Retinal pigment epithelial cell (primary cell): ENCODE measurements around the gene TNFRSF19.

ENCODE experiments used
- DNase-seq: peaks from one replicate; pipeline ENCODE4 v3.0.0-alpha.2; 2010; ENCODE audit warnings: low read depth
- H3K4me3 ChIP-seq: 2 replicates; pipeline ENCODE4 v1.5.1; 2011; ENCODE audit warnings: mild to moderate bottlenecking, low read length, control low read depth, moderate library complexity
- TF ChIP-seq, protein P1 (sequence below): conservative IDR thresholded peaks from 2 replicates; pipeline ENCODE4 v1.5.1; 2011; ENCODE audit warnings: low read depth, low read length, control low read depth, inconsistent platforms

TNFRSF19 gene

DNA sequence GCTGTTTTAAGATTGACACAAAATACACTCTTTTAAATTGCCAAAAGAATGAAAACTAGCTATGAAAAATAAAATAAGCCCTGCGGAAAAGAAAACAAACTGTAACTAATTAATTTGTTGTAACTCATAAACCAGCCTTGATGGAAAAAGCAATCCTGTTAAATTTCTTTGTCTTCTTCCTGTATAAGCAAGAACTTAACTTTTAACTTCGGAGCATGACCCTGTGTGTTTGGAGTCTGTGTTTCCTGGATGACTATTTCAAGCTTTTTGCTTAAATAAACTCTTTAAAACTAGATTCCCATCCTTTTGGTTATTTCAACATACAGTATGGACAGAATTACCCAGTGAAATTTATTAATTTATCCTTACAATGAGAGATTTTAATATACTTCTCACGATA is 122.6 kb downstream of the TNFRSF19 start:
- TF ChIP-seq, protein P1, sequence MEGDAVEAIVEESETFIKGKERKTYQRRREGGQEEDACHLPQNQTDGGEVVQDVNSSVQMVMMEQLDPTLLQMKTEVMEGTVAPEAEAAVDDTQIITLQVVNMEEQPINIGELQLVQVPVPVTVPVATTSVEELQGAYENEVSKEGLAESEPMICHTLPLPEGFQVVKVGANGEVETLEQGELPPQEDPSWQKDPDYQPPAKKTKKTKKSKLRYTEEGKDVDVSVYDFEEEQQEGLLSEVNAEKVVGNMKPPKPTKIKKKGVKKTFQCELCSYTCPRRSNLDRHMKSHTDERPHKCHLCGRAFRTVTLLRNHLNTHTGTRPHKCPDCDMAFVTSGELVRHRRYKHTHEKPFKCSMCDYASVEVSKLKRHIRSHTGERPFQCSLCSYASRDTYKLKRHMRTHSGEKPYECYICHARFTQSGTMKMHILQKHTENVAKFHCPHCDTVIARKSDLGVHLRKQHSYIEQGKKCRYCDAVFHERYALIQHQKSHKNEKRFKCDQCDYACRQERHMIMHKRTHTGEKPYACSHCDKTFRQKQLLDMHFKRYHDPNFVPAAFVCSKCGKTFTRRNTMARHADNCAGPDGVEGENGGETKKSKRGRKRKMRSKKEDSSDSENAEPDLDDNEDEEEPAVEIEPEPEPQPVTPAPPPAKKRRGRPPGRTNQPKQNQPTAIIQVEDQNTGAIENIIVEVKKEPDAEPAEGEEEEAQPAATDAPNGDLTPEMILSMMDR: no peak
- no peak for DNase-seq
- no peak overlapping the region for H3K4me3 ChIP-seq

DNA sequence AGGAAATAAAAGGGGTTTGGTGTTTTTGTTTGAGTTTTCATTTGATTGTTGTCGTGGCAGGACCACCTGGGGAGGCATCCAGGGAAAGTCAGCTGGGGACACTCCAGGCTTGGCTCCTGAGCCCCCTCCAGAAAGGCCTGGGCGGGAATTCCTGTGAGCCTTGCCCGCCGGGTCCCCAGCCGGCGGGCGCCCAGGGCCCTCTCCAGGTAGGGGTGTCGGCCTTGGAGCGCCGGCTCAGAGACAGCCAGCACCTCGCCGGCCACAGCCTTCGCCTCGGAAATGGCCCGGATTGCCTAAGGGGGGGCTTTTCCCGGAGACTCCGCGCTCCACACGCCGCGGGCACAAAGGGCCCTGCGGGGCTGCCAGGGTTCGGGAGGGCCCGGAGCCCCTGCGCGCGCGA is 125.0 kb downstream of the TNFRSF19 start:
- H3K4me3 ChIP-seq: no peak overlapping the region
- TF ChIP-seq, protein P1: no peak
- DNase-seq: no peak

DNA sequence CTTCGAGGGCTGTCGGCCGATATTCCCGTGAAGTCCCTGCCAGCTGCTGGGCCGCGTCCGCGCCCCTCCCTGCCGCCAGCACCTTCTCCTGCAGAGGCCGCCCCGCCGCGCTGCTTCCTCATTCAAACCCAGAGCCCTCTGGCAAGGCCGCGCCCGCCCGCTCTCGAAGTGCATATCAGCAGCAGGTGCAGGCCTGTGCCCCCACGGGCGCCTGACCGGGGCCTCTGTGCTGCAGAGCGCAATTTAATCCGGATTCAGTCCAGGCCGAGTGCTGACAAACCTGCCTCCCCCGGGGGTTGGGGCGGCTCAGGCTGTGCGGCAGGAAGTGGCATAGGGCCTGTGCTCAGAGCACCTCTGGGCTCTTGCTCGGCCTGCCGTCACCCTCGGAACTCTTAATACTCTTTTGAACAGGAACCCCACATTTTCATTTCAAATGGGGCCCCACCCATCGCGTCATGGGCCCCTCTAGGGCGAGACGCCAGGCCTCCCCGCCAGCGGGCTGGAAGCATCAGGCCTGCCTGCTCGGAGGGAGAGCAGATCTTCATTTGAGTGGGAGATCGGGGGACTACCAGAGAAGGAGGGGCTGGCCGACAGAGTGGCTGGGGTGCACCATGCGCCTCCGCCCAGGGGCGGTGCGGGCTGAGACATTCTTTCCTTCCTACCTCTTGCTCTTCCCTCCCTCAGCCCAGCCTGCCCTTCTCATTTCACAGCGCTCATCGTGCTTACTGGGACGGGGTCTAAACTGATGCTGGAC is 125.7 kb downstream of the TNFRSF19 start:
- DNase-seq: no peak
- no peak overlapping the region for H3K4me3 ChIP-seq
- TF ChIP-seq, protein P1: no peak

DNA sequence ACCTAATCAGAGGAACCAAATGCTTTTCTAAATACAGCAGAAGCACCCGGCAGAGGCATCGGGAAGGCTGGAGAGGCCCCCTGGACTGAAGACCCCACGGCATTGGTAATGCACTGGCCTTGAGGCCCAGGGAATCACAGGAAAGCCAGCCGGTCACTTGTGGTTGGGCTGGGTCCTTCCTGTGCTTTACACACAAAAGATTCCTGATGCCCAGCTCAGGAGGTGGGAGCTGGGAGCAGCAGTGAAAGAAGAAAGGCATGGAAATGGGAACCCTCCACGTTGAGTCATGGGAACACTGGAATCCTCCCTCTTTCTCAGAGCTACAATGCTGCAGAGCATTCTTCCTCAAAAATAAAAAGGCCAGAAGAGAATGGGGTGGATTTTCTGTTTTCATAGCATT is 126.4 kb downstream of the TNFRSF19 start:
- DNase-seq: no peak
- TF ChIP-seq, protein P1: no peak
- H3K4me3 ChIP-seq: no peak overlapping the region

DNA sequence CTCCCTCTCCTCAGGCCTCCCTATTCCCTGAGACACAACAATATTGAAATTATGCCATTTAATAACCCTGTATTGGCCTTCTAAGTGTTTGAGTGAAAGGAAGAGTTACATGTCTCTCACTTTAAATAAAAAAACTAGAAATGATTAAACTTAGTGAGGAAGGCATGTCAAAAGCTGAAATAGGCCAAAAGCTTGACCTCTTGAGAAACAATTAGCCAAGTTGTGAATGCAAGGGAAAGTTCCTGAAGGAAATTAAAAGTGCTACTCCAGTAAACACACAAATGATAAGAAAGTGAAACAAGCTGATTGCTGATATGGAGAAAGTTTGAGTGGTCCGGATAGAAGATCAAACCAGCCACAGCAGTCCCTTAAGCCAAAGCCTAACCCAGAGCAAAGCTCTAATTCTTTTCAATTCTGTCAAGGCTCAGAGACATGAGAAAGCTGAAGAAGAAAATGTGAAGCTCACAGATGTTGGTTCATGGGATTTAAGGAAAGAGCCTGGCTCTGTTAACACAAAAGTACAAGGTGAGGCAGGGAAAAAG is 127.6 kb downstream of the TNFRSF19 start:
- DNase-seq: no peak
- no peak overlapping the region for H3K4me3 ChIP-seq

DNA sequence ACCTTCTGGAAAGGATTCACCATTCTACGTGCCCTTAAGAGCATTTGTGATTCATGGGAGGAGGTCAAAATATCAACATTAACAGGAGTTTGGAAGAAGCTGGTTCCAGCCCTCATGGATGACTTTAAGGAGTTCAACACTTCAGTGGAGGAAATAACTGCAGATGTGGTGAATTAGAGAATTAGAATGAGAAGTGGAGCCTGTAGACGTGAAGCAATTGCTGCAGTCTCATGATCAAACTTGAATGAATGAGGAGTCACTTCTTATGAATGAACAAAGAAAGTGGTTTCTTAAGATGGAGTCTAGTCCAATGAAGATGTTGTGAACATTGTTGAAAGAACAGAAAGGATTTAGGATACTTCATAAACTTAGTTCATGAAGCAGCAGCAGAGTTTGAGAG is 129.1 kb downstream of the TNFRSF19 start:
- no peak overlapping the region for H3K4me3 ChIP-seq
- TF ChIP-seq, protein P1: no peak
- no peak for DNase-seq

More for the DNA sequence above, 127.6 kb downstream of the TNFRSF19 start:
- TF ChIP-seq, protein P1: no peak

DNA sequence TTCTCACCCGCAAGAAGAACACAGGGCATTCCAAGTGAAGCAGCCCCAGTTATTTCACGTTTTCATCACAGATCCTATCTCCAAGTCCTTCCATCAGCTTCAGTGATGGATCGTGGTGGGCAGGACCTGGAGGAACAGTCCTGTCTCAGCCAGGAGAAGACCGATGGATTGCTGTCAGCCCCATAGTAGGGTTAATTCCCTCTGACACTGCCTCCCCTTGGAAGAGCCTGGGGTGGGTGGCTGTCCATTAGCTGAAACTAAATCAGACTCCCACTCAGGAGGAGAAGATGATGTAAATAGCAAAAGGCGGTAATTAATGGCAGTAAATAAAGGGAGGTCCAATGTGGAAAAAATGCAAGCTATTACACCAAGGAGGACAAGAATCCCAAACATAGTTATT is 131.0 kb downstream of the TNFRSF19 start:
- DNase-seq: no peak
- no peak overlapping the region for H3K4me3 ChIP-seq

More for the DNA sequence above, 131.0 kb downstream of the TNFRSF19 start:
- TF ChIP-seq, protein P1: no peak
